K562 (cell line): ENCODE data around the gene DAP. TPM values are rescaled to one million over a fixed set of nuclear protein-coding genes. Genes with fewer than 3 reads are reported as not detected.
A peak's percentile ranks its signal among the peaks of the same experiment; 100 is the strongest.

Experiments
- BCL6 ChIP-seq: fragments of 250-450 bp; sonication (Bioruptor Pico); IDR thresholded peaks from 2 replicates; pipeline ENCODE4 v1.4.0; 2020
- BCLAF1 ChIP-seq, 2 experiments: fragments of 450-650 bp in 1 of 2; IDR thresholded peaks; 2 replicates each; pipeline ENCODE4 v1.6.1; 2011 to 2017; ENCODE audit warnings: low read depth in 2 of 2, antibody characterized with exemption in 1 of 2, borderline replicate concordance in 1 of 2, low read length in 1 of 2, mild to moderate bottlenecking in 1 of 2, mixed read lengths in 1 of 2; ENCODE audit not compliant: control insufficient read depth in 1 of 2
- BHLHE40 ChIP-seq: IDR thresholded peaks from 2 replicates; pipeline ENCODE4 v1.6.1; 2011; ENCODE audit warnings: low read length, improper control_type of control experiment
- C11orf30 ChIP-seq: fragments of 450-650 bp; IDR thresholded peaks from 2 replicates; pipeline ENCODE4 v1.6.1; 2016; ENCODE audit warnings: low read depth, mild to moderate bottlenecking
- ELK1 ChIP-seq: sonication (generic); formaldehyde crosslinking; IDR thresholded peaks from 2 replicates; pipeline ENCODE4 v1.8.1; 2022; ENCODE audit warnings: missing genetic modification reagents
- FOXJ3 ChIP-seq: sonication (generic); formaldehyde crosslinking; IDR thresholded peaks from 2 replicates; pipeline ENCODE4 v1.4.0; 2020; ENCODE audit warnings: mild to moderate bottlenecking, missing genetic modification reagents
- KLF1 ChIP-seq: fragments of 450-650 bp; IDR thresholded peaks from 2 replicates; pipeline ENCODE4 v1.6.1; 2016; ENCODE audit warnings: missing genetic modification characterization, missing compliant biosample characterization
- MAX ChIP-seq: sonication (generic); formaldehyde crosslinking; IDR thresholded peaks from 2 replicates; pipeline ENCODE4 v1.9.0; 2022; ENCODE audit warnings: mild to moderate bottlenecking, missing genetic modification reagents
- MECOM ChIP-seq: fragments of 250-450 bp; sonication (Bioruptor Pico); IDR thresholded peaks from 2 replicates; pipeline ENCODE4 v1.8.0; 2022; ENCODE audit warnings: inconsistent platforms
- NFATC3 ChIP-seq: fragments of 450-650 bp; IDR thresholded peaks from 2 replicates; pipeline ENCODE4 v1.6.1; 2017; ENCODE audit warnings: mild to moderate bottlenecking
- RAD21 ChIP-seq, 2 experiments: fragments of 250-450 bp in 1 of 2; fragments of 450-650 bp in 1 of 2; sonication (Bioruptor Pico) in 1 of 2; formaldehyde crosslinking in 1 of 2; IDR thresholded peaks in 1 of 2; conservative IDR thresholded peaks in 1 of 2; 2 replicates each; pipeline versions ENCODE4 v1.4.0 to v1.8.0; 2020 to 2022; ENCODE audit warnings: mild to moderate bottlenecking in 2 of 2, moderate library complexity in 1 of 2
- SMC3 ChIP-seq: conservative IDR thresholded peaks from 2 replicates; pipeline ENCODE4 v1.6.1; 2011; ENCODE audit warnings: low read depth, low read length, improper control_type of control experiment; ENCODE audit not compliant: insufficient read depth
- SNAPC5 ChIP-seq: fragments of 250-450 bp; sonication (Bioruptor Pico); IDR thresholded peaks from 2 replicates; pipeline ENCODE4 v1.8.0; 2021; ENCODE audit warnings: moderate library complexity, mild to moderate bottlenecking, inconsistent platforms
- TFAP4 ChIP-seq: sonication (generic); formaldehyde crosslinking; IDR thresholded peaks from 2 replicates; pipeline ENCODE4 v1.8.0; 2022; ENCODE audit warnings: missing genetic modification reagents, mild to moderate bottlenecking, moderate library complexity, borderline replicate concordance
- YBX1 ChIP-seq: fragments of 450-650 bp; IDR thresholded peaks from 2 replicates; pipeline ENCODE4 v1.7.1; 2016; ENCODE audit warnings: mild to moderate bottlenecking
- ZBTB43 ChIP-seq: sonication (generic); formaldehyde crosslinking; IDR thresholded peaks from 2 replicates; pipeline ENCODE4 v1.8.0; 2023; ENCODE audit warnings: mild to moderate bottlenecking, missing genetic modification reagents
- ZC3H11A ChIP-seq: IDR thresholded peaks from 2 replicates; pipeline ENCODE4 v1.6.1; 2012; ENCODE audit warnings: low read depth, low read length, improper control_type of control experiment
- ZNF444 ChIP-seq: fragments of 250-450 bp; sonication (Bioruptor Pico); IDR thresholded peaks from 2 replicates; pipeline ENCODE4 v1.4.0; 2020; ENCODE audit warnings: mild to moderate bottlenecking, moderate library complexity
- ZNF507 ChIP-seq: conservative IDR thresholded peaks from 2 replicates; pipeline ENCODE4 v1.6.1; 2017; ENCODE audit warnings: missing genetic modification characterization, missing compliant biosample characterization
- polyA plus RNA-seq, 8 experiments: library from polyadenylated mRNA; depleted of rRNA in 4 of 8; stranded (reverse) in 5 of 8; unstranded in 3 of 8; fragments of >200 nt; fragmentation: Nextera tagmentation in 2 of 8; fragmentation: Illumina TruSeq in 1 of 8; extraction: Ambion mirVana in 2 of 8; extraction: Trizol in 1 of 8; gene quantifications; 2 replicates each; pipeline versions ENCODE4 v1.2.1 to v1.2.3, GENCODE V29; 2011 to 2014; ENCODE audit warnings: inconsistent platforms in 1 of 8, missing spikeins in 1 of 8
- total RNA-seq, 7 experiments: library from RNA; depleted of rRNA in 6 of 7; stranded (reverse); fragments of >200 nt in 6 of 7; fragmentation: Illumina TruSeq in 2 of 7; extraction: Trizol in 2 of 7; gene quantifications; 2 replicates each; pipeline versions ENCODE4 v1.2.1 to v1.2.3, GENCODE V29; 2011 to 2021; ENCODE audit warnings: low replicate concordance in 1 of 7

The DAP gene
- total and polyA plus RNA-seq, 9 of the 15 experiments (the other 6 are each of a cell fraction or from before 2014, with no cell fraction given) = 14.1 to 151 (median 34.5) TPM

GRCh38 chr5:10708189-10708944, 52.7 kb downstream of the DAP start (continued):
- no peak for TF ChIP-seq SMC3
- no peak for TF ChIP-seq KLF1 (tag)
- TF ChIP-seq RAD21 (CRISPR knock-in tag; conservative IDR thresholded peaks at IDR 0.05 in 1 of 2, IDR thresholded peaks at IDR 0.05 in 1 of 2) = 0 out of 4 replicates have a peak, but pooled peaks of 1 of the 2 experiments have one; percentile 26
- TF ChIP-seq MECOM = no peak
- TF ChIP-seq YBX1 = no peak
- TF ChIP-seq ZC3H11A = no peak
- TF ChIP-seq BCLAF1 (IDR thresholded peaks at IDR 0.05; ENCODE audit: borderline replicate concordance in 1 of 2, control insufficient read depth in 1 of 2, low read depth in 2 of 2, low read length in 1 of 2) = no peak
- TF ChIP-seq BHLHE40 = 0 out of 2 replicates have a peak, but pooled peaks have one; percentile 31
- no peak for TF ChIP-seq ZBTB43 (CRISPR knock-in tag)
- no peak for TF ChIP-seq NFATC3
- peak; percentile 71 for TF ChIP-seq TFAP4 (CRISPR knock-in tag)
- no peak for TF ChIP-seq SNAPC5 (CRISPR knock-in tag)
- no peak for TF ChIP-seq ELK1 (CRISPR knock-in tag)
- no peak for TF ChIP-seq C11orf30
- TF ChIP-seq MAX (CRISPR knock-in tag) = peak; percentile 80
- no peak for TF ChIP-seq ZNF507 (tag)
- TF ChIP-seq BCL6 (CRISPR knock-in tag) = no peak
- TF ChIP-seq FOXJ3 (CRISPR knock-in tag) = no peak
- TF ChIP-seq ZNF444 (CRISPR knock-in tag) = no peak
